ENCODE measurements around the gene TANGO6. TPM values are rescaled to one million over a fixed set of nuclear protein-coding genes. Genes with fewer than 3 reads are reported as not detected.

Gene TANGO6
- total RNA-seq, 2 donors from 2014 or later, result 9.5 to 12.4 TPM

GRCh38 chr16:69071036-69071435 is 227.7 kb downstream of the TANGO6 start:
- ATAC-seq (no peak), DNase-seq (no peak)
- intact Hi-C loops (cut with DNase I), result no loop called here

- ATAC-seq, result no peak
- intact Hi-C loops (cut with DNase I), result no loop called here
- no peak for DNase-seq
These were observed 229.3 kb downstream of the TANGO6 start for GRCh38 chr16:69072640-69072974.

- ATAC-seq (no peak), DNase-seq (no peak)
- intact Hi-C loops (cut with DNase I), result no loop called here
These were observed 229.9 kb downstream of the TANGO6 start for GRCh38 chr16:69073181-69073702.

DNA sequence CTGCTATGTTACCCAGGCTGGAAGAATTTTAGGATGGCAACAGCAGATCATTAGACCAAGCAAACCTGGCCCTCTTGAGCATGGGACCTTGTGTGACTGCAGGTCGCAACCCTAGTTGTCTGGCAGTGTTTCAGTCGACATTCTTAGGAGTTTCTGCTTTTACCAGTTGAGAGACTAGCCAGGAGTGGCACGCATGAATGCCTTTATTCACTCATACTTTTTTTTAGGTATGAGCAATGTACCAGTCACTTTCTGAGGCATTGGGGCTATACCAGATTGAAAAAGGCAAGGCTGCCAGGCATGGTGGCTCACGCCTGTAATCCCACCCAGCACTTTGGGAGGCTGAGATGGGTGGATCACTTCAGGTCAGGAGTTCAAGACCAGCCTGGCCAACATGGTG is 233.9 kb downstream of the TANGO6 start:
- no peak for ATAC-seq
- no peak for DNase-seq
- intact Hi-C loops (cut with DNase I), result no loop called here

- DNase-seq, result no peak
- intact Hi-C loops (cut with DNase I), result no loop called here
- ATAC-seq, result no peak
These were observed 234.7 kb downstream of the TANGO6 start for GRCh38 chr16:69078073-69078472.

GRCh38 chr16:69079697-69080096 is 236.4 kb downstream of the TANGO6 start:
- no peak for ATAC-seq
- DNase-seq, result no peak
- intact Hi-C loops (cut with DNase I), result no loop called here

DNA sequence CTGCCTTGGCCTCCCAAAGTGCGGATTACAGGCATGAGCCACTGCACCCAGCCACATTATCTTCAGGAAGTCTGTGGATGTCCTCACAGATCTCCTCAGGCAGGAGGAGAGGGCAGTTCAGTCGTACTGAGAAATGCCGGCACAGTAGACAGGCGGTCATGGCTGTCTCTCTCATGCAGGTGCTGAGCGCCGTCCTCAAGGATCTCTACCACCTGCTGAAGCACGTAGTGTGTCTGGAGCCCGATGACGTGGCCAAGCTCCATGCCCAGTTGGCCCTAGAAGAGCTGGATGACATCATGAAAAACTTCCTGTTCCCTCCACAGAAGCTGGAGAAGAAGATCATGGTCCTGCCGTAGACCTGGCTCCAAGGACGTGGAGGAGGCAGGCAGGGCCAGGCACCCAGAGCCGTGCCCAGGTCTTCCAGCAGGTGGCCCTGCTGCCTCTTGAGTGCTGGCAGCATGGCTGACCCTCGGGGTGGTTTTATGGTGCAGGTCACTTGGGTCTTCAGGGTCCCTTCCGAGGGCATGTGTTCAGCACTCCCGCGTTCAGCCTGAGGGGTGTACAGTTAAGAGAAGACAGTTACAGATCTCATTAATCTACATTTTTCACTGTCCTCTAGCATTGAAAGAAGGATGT is 240.1 kb downstream of the TANGO6 start:
- no peak for ATAC-seq

GRCh38 chr16:69084289-69084688 is 241.0 kb downstream of the TANGO6 start:
- intact Hi-C loops (cut with DNase I), result no loop called here
- DNase-seq, result no peak
- ATAC-seq, result peak in 1 of 2 donors; percentile 33

More for the DNA sequence above, 240.1 kb downstream of the TANGO6 start:
- intact Hi-C loops (cut with DNase I), result no loop called here
- no peak for DNase-seq

DNA sequence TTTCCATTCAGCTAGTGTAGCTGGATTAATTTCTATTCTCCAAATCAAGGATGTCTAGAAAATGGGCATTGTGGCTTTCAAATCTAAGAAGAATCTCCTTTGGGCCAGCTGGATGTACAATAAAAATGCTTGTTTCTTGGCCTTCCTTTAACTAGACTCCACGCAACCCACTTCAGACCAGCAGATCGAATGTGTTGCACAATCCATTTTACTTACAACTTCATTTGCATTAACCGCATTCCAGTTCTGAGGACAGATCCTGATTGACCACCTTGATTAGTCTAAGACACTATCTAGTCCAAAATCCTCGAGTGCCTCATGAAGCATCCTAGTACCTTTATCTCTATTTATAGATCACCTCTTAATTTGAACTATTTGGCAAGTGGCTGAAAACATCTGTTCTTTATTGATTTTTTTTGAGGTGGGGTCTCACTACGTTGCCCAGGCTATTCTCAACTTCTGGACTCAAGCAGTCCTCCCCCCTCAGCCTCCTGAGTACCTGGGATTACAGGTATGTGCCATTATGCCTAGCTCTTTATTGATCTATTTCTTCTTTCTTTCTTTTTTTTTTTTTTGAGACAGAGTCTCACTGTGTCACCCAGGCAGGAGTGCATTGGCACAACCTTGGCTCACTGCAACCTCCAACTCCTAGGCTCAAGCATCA is 241.8 kb downstream of the TANGO6 start:
- DNase-seq, result no peak
- intact Hi-C loops (cut with DNase I), result no loop called here
- no peak for ATAC-seq

- intact Hi-C loops (cut with DNase I), result no loop called here
- ATAC-seq, result no peak
- no peak for DNase-seq
These were observed 243.8 kb downstream of the TANGO6 start for GRCh38 chr16:69087161-69087581.

DNA sequence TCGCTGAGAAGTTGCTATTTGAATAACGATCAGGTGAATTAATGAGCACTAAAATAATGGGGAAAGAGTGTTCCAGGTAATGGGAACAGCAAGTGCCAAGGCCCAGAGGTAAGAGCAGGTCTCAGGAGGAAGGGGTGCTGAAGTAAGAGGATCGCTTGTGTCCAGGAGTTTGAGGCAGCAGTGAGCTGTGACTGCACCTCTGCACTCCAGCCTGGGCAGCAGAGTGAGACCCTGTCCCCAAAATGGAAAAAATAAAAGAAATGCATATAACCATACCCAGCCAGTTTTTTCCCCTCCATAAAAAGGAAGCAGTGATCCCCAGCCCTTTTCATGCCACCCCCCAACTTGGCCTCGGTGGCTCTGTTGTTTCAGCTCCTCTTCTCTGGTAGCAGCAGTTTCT is 245.4 kb downstream of the TANGO6 start:
- intact Hi-C loops (cut with DNase I), result no loop called here
- no peak for ATAC-seq
- no peak for DNase-seq

GRCh38 chr16:69089091-69089910 is 246.0 kb downstream of the TANGO6 start:
- DNase-seq (no peak), ATAC-seq (peak; percentile 43 to 59)
- intact Hi-C loops (cut with DNase I), result no loop called here

DNA sequence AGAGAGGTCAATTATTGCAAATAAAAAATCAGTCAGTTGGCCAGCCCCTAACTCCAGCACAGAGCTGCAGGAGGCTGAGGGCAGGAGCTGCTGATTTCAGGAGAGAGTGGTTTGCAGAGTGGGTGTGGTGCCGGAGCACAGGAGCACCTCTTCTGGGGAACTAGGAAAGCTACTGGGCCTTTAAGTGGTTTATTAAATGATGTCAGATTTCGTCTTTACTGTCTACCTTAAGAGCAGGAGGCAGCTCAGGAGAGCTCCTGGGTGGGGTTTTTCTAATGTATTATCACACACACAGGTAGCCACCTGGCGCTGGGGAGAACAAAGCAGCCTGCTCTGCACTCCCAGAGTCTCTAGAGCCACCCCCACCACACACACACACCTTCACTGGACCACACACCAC is 250.6 kb downstream of the TANGO6 start:
- DNase-seq (no peak), ATAC-seq (no peak)
- intact Hi-C loops (cut with DNase I), result no loop called here

- ATAC-seq (no peak), DNase-seq (no peak)
- intact Hi-C loops (cut with DNase I), result no loop called here
These were observed 251.2 kb downstream of the TANGO6 start for GRCh38 chr16:69094501-69094900.

- no peak for ATAC-seq
- intact Hi-C loops (cut with DNase I), result no loop called here
These were observed 251.9 kb downstream of the TANGO6 start for GRCh38 chr16:69095193-69095592.

DNA sequence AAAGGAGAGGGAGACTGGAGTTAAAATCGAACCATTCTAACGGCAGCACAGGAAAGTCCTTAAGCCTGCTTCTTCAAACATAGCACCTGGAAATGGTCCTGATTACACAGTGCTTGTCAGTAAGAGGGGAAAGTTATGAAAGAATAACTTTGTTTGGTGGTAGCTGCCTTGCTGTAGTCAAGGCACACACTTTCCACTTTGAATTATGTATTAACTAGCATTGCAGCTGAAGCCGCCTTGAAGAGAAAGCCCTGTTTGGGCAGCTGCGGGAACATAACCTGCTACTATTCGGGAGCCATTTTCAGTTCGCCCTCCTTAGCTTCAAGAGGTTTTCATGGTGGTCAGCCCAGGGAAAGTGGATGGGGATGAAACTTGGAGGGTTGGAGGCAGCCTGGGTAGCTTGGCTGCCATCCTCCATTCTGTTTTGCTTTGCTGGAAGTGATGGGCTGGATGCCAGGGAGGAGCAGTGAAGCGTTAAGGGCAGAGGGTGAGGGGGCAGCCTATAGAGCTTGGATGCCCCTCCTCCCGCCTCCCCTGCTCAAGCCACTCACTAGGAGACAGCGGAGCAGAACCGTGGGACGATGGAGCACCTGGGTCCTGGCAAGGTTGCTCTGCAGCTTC is 256.9 kb downstream of the TANGO6 start:
- intact Hi-C loops (cut with DNase I), result no loop called here
- no peak for DNase-seq
- ATAC-seq, result no peak

More at GRCh38 chr16:69095193-69095592, 251.9 kb downstream of the TANGO6 start:
- no peak for DNase-seq

- intact Hi-C loops (cut with DNase I), result no loop called here
These were observed 262.4 kb downstream of the TANGO6 start, which contains the start of gene HAS3 for GRCh38 chr16:69105501-69106361. TSS of gene HAS3 (plus strand) at chr16:69105653. CDS start at chr16:69109396, 3,743 bp downstream.

GRCh38 chr16:69106491-69107315 is 263.4 kb downstream of the TANGO6 start:
- intact Hi-C loops (cut with DNase I), result no loop called here
- DNase-seq (no peak), ATAC-seq (peak in 1 of 2 donors; percentile 10)

More at GRCh38 chr16:69105501-69106361, 262.4 kb downstream of the TANGO6 start, which contains the start of gene HAS3:
- ATAC-seq, result peak; percentile 85 to 86
- DNase-seq, result peak; percentile 58

Measured in left cardiac atrium (tissue), 4 donors.